IPS-20b (cell line): ENCODE measurements around the gene PLAU.
"Not testable (repeated sequence)": the region's sequence is repeated elsewhere in the genome, so short reads cannot be mapped to it uniquely, and the experiment has no call there.

Experiments
- H3K27ac ChIP-seq: one replicate; pipeline ENCODE4 v1.5.1; 2013; ENCODE audit warnings: low read length
- H3K27me3 ChIP-seq: 2 replicates; pipeline ENCODE4 v1.6.1; 2013; ENCODE audit warnings: mild to moderate bottlenecking, low read length, inconsistent platforms; ENCODE audit not compliant: insufficient read depth
- H3K36me3 ChIP-seq: 2 replicates; pipeline ENCODE4 v1.6.1; 2013; ENCODE audit warnings: low read depth, mild to moderate bottlenecking, inconsistent platforms, low read length, moderate library complexity; ENCODE audit not compliant: insufficient read depth
- H3K4me1 ChIP-seq: 2 replicates; pipeline ENCODE4 v1.6.1; 2013; ENCODE audit warnings: mild to moderate bottlenecking, control low read depth, inconsistent platforms, low read length, moderate library complexity; ENCODE audit not compliant: insufficient read depth
- H3K4me3 ChIP-seq: 2 replicates; pipeline ENCODE4 v1.5.1; 2013; ENCODE audit warnings: mild to moderate bottlenecking, low read length, inconsistent platforms
- H3K9ac ChIP-seq: 2 replicates; pipeline ENCODE4 v1.6.1; 2013; ENCODE audit warnings: low read depth, mild to moderate bottlenecking, inconsistent platforms, low read length, moderate library complexity
- H3K9me3 ChIP-seq: 2 replicates; pipeline ENCODE4 v1.6.1; 2013; ENCODE audit warnings: mild to moderate bottlenecking, low read depth, low read length, inconsistent platforms; ENCODE audit not compliant: insufficient read depth

The PLAU gene

GRCh38 chr10:73878365-73878764 is 32.6 kb upstream of the PLAU start:
- Histone ChIP-seq H3K36me3 (no peaks in the 10 kb centered on the region), H3K4me3 (no peak overlapping the region), H3K9ac (no peak overlapping the region), H3K27ac (no peak overlapping the region), H3K4me1 (0 out of 2 replicates have a peak, but pooled peaks cover 5% of the 10 kb centered on the region), H3K27me3 (peaks cover 5% of the 10 kb centered on the region; the same call in 1 of the 2 replicates), H3K9me3 (no peaks in the 10 kb centered on the region)

GRCh38 chr10:73879296-73880173 is 31.4 kb upstream of the PLAU start:
- Histone ChIP-seq H3K4me1 (0 out of 2 replicates have a peak, but pooled peaks cover 5% of the 10 kb centered on the region), H3K9me3 (no peaks in the 10 kb centered on the region), H3K27me3 (peaks cover 5% of the 10 kb centered on the region; the same call in 1 of the 2 replicates), H3K4me3 (no peak overlapping the region), H3K27ac (no peak overlapping the region), H3K9ac (no peak overlapping the region), H3K36me3 (no peaks in the 10 kb centered on the region)

DNA sequence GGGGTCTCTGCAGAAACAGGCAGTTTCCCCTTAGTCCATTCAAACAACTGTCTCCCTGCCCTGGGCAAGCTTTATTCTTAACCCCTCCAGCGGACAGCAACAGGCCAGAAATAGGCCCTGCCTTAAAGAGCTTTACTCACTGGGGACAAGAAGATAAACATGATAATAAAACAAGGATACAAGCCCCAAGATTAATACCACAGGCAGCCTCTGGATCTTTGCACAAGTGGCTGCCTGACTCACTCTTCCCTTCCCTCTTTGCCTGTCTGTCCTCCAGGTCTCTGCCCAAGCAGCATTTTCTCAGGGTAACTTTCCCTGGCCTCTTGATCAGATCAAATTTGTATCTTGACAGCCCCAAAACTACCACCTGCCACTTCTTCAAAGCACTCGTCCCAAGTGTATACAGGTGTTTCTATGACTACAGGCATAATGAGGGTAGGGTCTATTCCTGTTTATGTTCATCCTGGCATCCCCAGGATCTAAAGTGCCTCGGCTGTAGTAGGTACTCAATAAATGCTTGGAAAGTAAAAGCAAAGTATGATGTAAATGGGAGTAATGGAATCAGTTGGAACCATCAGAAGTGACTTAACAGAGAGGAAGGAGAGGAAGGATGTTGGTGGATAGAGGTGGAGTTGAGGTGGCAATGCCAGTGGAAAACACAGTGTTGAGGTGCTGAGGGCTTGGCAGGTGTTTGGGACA is 29.6 kb upstream of the PLAU start:
- no peaks in the 10 kb centered on the region for H3K27me3 ChIP-seq
- H3K36me3 ChIP-seq = no peaks in the 10 kb centered on the region
- H3K27ac ChIP-seq = no peak overlapping the region
- H3K9ac ChIP-seq = no peak overlapping the region
- no peak overlapping the region for H3K4me3 ChIP-seq
- 0 out of 2 replicates have a peak, but pooled peaks cover 5% of the 10 kb centered on the region for H3K4me1 ChIP-seq
- no peaks in the 10 kb centered on the region for H3K9me3 ChIP-seq

DNA sequence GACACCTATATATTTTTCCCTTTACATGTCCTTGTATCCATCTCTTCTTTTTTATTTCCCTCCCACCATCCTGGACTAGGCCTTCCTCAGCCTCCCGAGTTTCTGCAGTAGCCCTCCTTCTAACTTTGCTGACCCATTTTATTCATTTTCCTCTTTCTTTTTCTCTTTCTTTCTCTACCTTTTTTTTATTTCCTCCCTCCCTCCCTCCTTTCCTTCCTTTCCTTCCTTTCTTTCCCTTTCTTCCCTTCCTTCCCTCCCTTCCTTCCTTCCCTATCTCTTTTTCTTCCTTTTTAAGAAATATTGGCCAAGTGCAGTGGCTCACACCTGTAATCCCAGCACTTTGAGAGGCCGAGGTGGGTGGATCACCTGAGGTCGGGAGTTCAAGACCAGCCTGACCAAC is 26.9 kb upstream of the PLAU start:
- Histone ChIP-seq H3K9ac (no peak overlapping the region), H3K9me3 (no peaks in the 10 kb centered on the region), H3K4me3 (no peak overlapping the region), H3K36me3 (no peaks in the 10 kb centered on the region), H3K27me3 (no peaks in the 10 kb centered on the region), H3K27ac (no peak overlapping the region), H3K4me1 (0 out of 2 replicates have a peak, but pooled peaks cover 8% of the 10 kb centered on the region)

DNA sequence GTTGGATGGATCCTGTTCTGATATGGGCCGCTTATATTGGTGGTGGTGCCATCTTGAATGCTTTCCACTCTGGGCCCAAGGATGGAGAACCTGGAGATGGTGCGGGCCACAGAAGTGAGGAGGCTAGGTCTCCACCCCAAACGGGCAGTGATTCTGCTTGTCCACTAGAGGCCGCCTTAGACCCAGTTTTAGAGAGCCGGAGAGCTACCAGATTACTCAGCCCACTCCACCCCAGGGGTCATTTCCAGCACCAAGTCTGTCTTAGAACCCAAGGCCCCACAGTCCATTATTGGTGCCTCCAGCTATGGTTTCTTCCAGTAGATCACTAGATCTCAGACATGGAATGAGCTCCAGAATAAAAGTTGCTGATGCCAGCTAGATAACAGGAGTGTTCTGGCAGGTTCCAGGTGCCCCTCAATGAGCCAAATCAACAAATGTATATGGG is 24.8 kb upstream of the PLAU start:
- no peak overlapping the region for H3K4me3 ChIP-seq
- H3K9ac ChIP-seq = no peak overlapping the region
- H3K27ac ChIP-seq = no peak overlapping the region

GRCh38 chr10:73886661-73887293 is 24.2 kb upstream of the PLAU start:
- Histone ChIP-seq H3K4me1 (0 out of 2 replicates have a peak, but pooled peaks cover 4% of the 10 kb centered on the region), H3K27me3 (no peaks in the 10 kb centered on the region), H3K36me3 (no peaks in the 10 kb centered on the region), H3K9ac (no peak overlapping the region), H3K4me3 (no peak overlapping the region), H3K27ac (no peak overlapping the region), H3K9me3 (no peaks in the 10 kb centered on the region)

More for the DNA sequence above, 24.8 kb upstream of the PLAU start:
- Histone ChIP-seq H3K27me3 (no peaks in the 10 kb centered on the region), H3K36me3 (no peaks in the 10 kb centered on the region), H3K4me1 (0 out of 2 replicates have a peak, but pooled peaks cover 4% of the 10 kb centered on the region), H3K9me3 (no peaks in the 10 kb centered on the region)

GRCh38 chr10:73887294-73888039 is 23.5 kb upstream of the PLAU start:
- H3K36me3 ChIP-seq = no peaks in the 10 kb centered on the region
- no peaks in the 10 kb centered on the region for H3K27me3 ChIP-seq
- no peak overlapping the region for H3K27ac ChIP-seq
- no peak overlapping the region for H3K4me3 ChIP-seq
- no peaks in the 10 kb centered on the region for H3K9me3 ChIP-seq
- no peak overlapping the region for H3K9ac ChIP-seq
- 0 out of 2 replicates have a peak, but pooled peaks cover 4% of the 10 kb centered on the region for H3K4me1 ChIP-seq

- Histone ChIP-seq H3K36me3 (no peaks in the 10 kb centered on the region), H3K9me3 (no peaks in the 10 kb centered on the region), H3K9ac (no peak overlapping the region), H3K27ac (no peak overlapping the region), H3K4me1 (peaks cover 4% of the 10 kb centered on the region; the same call in 1 of the 2 replicates), H3K4me3 (no peak overlapping the region), H3K27me3 (no peaks in the 10 kb centered on the region)
Measured at GRCh38 chr10:73888514-73888913, 22.4 kb upstream of the PLAU start.

DNA sequence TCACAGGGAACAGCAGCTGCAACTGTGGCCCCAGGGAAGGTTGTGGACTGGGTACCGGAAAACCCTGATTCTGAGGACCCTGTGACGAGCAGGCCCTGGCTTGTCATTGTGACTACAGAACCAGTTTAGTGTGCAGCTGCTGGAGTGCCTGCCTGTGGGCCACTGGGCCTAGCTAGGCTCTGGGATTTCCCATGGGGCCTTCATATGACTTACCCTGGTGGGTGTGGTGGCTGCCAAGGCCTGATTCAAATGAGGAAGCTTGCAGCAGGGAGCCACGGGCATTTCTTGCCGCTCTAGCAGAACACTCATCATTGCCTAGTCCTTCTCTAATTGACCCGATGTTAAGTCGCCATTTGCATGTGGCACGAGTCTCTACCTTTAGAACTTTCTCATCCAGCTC is 21.9 kb upstream of the PLAU start:
- Histone ChIP-seq H3K9ac (no peak overlapping the region), H3K4me3 (no peak overlapping the region), H3K9me3 (no peaks in the 10 kb centered on the region), H3K27ac (no peak overlapping the region), H3K36me3 (no peaks in the 10 kb centered on the region), H3K27me3 (no peaks in the 10 kb centered on the region), H3K4me1 (peaks cover 4% of the 10 kb centered on the region; the same call in 1 of the 2 replicates)

DNA sequence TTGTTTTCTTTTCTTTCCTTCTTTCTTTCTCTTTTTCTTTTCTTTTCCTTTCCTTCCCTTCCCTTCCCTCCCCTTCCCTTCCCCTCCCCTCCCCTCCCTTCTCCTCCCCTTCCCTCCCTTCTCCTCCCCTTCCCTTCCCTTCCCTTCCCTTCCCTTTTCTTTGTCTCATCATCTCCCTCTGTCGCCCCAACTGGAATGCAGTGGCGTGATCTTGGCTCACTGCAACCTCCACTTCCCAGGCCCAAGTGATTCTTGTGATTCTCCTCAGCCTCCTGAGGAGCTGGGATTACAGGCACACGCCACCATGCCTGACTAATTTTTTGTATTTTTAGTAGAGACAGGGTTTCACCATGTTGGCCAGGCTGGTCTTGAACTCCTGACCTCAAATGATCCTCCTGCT is 21.5 kb upstream of the PLAU start:
- H3K36me3 ChIP-seq, H3K9me3 ChIP-seq, H3K9ac ChIP-seq, H3K4me3 ChIP-seq, H3K27me3 ChIP-seq, H3K27ac ChIP-seq, H3K4me1 ChIP-seq: not testable (repeated sequence)

GRCh38 chr10:73890261-73890660 is 20.7 kb upstream of the PLAU start:
- Histone ChIP-seq H3K9me3 (no peaks in the 10 kb centered on the region), H3K36me3 (no peaks in the 10 kb centered on the region), H3K4me1 (peaks cover 4% of the 10 kb centered on the region; the same call in 1 of the 2 replicates), H3K27me3 (no peaks in the 10 kb centered on the region), H3K27ac (no peak overlapping the region), H3K4me3 (no peak overlapping the region), H3K9ac (no peak overlapping the region)
